ENCODE measurements around the gene IDH2. TPM values are rescaled to one million over a fixed set of nuclear protein-coding genes. Genes with fewer than 3 reads are reported as not detected.
A peak's percentile ranks its signal among the peaks of the same experiment; 100 is the strongest.

Gene IDH2
- total RNA-seq, 1 donor from 2014 or later: 93.1 TPM

DNA sequence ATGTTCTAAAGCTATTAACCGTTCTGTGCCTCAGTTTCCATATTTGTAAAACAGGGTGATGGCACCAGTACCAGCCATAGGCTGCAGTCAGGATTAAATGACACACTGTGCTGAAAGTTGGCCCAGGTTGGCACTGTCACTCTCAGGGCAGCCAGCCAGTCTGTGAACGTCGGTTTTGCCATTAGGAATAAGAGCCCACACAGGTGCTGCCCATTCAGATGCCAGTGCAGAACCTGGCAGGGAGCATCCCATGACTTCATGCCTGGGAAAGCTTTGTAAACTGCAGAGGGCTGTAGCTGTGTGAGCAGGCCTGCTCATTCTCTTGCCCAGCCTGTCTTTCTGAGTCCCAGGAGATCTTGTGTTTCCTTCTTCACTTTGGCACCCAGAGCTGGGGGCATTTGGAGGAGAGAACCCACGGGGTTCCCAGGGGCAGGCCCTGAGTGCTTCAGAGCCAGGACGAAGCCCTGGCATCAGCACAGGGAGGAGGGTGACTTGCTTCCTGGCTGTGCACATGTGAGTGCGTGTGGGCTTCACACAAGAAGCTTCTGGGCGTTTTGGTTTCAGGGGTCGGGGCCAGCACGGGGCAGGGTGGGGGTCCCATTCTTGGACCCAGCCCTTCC lies 54.2 kb downstream of the IDH2 start:
- Mint-ChIP-seq H3K36me3 (peaks cover 6% of the 10 kb centered on the region), H3K27me3 (ENCODE audit: insufficient read depth, low read depth) (no peaks in the 10 kb centered on the region), H3K4me1 (peaks cover 51% of the 10 kb centered on the region), H3K27ac (no peak overlapping the region), H3K9me3 (no peaks in the 10 kb centered on the region), H3K4me3 (no peak overlapping the region)
- DNase-seq (ENCODE audit: low spot score): no peak
- Histone ChIP-seq H3K27me3 (no peaks in the 10 kb centered on the region), H3K4me1 (peaks cover 15% of the 10 kb centered on the region), H3K36me3 (no peaks in the 10 kb centered on the region), H3K27ac (no peak overlapping the region), H3F3A (ENCODE audit: low read depth) (peaks cover 14% of the 10 kb centered on the region), H4K20me1 (ENCODE audit: low read depth) (peaks cover 8% of the 10 kb centered on the region), H3K9ac (no peak overlapping the region), H3K9me3 (ENCODE audit: low read depth) (no peaks in the 10 kb centered on the region), H2AFZ (replicated peaks) (no peak overlapping the region), H3K79me2 (ENCODE audit: low read depth) (peaks cover 82% of the 10 kb centered on the region), H3K4me3 (no peak overlapping the region), H3K4me2 (no peak overlapping the region)
- TF ChIP-seq CTCF (IDR thresholded peaks at IDR 0.05) (no peak), EZH2 (IDR thresholded peaks at IDR 0.05) (no peak), EZH2phosphoT487 (IDR thresholded peaks at IDR 0.05) (no peak)

- no peak overlapping the region for H3K4me3 Mint-ChIP-seq
- Histone ChIP-seq H3K9me3 (ENCODE audit: low read depth) (no peaks in the 10 kb centered on the region), H3K36me3 (no peaks in the 10 kb centered on the region), H3K4me1 (peaks cover 22% of the 10 kb centered on the region), H3K4me2 (no peak overlapping the region), H3K27ac (no peak overlapping the region), H3F3A (ENCODE audit: low read depth) (peaks cover 21% of the 10 kb centered on the region), H3K79me2 (ENCODE audit: low read depth) (peaks cover 76% of the 10 kb centered on the region), H4K20me1 (ENCODE audit: low read depth) (peaks cover 4% of the 10 kb centered on the region), H3K27me3 (no peaks in the 10 kb centered on the region), H2AFZ (replicated peaks) (no peak overlapping the region), H3K9ac (no peak overlapping the region), H3K4me3 (no peak overlapping the region)
- H3K27me3 Mint-ChIP-seq (ENCODE audit: insufficient read depth, low read depth): no peaks in the 10 kb centered on the region
- H3K4me1 Mint-ChIP-seq: peaks cover 48% of the 10 kb centered on the region
- TF ChIP-seq CTCF (IDR thresholded peaks at IDR 0.05) (no peak), EZH2 (IDR thresholded peaks at IDR 0.05) (no peak), EZH2phosphoT487 (IDR thresholded peaks at IDR 0.05) (no peak)
- H3K27ac Mint-ChIP-seq: peak overlapping the region; percentile 57
- H3K9me3 Mint-ChIP-seq: no peaks in the 10 kb centered on the region
- DNase-seq (ENCODE audit: low spot score): no peak
- H3K36me3 Mint-ChIP-seq: peaks cover 4% of the 10 kb centered on the region
Measured at GRCh38 chr15:90046911-90047392, 55.3 kb downstream of the IDH2 start.

GRCh38 chr15:90046289-90046688 lies 56.0 kb downstream of the IDH2 start:
- Histone ChIP-seq H3K36me3 (no peaks in the 10 kb centered on the region), H3K4me2 (no peak overlapping the region), H3F3A (ENCODE audit: low read depth) (peaks cover 28% of the 10 kb centered on the region), H3K27ac (no peak overlapping the region), H3K4me1 (peaks cover 27% of the 10 kb centered on the region), H3K9me3 (ENCODE audit: low read depth) (no peaks in the 10 kb centered on the region), H3K27me3 (no peaks in the 10 kb centered on the region), H3K79me2 (ENCODE audit: low read depth) (peaks cover 76% of the 10 kb centered on the region), H2AFZ (replicated peaks) (no peak overlapping the region), H4K20me1 (ENCODE audit: low read depth) (no peaks in the 10 kb centered on the region), H3K9ac (no peak overlapping the region), H3K4me3 (no peak overlapping the region)
- peak overlapping the region; percentile 28 for H3K27ac Mint-ChIP-seq
- no peaks in the 10 kb centered on the region for H3K27me3 Mint-ChIP-seq (ENCODE audit: insufficient read depth, low read depth)
- H3K4me3 Mint-ChIP-seq: no peak overlapping the region
- peaks cover 50% of the 10 kb centered on the region for H3K4me1 Mint-ChIP-seq
- H3K36me3 Mint-ChIP-seq: peaks cover 4% of the 10 kb centered on the region
- no peak for DNase-seq (ENCODE audit: low spot score)
- H3K9me3 Mint-ChIP-seq: no peaks in the 10 kb centered on the region
- TF ChIP-seq EZH2 (IDR thresholded peaks at IDR 0.05) (no peak), EZH2phosphoT487 (IDR thresholded peaks at IDR 0.05) (no peak)

DNA sequence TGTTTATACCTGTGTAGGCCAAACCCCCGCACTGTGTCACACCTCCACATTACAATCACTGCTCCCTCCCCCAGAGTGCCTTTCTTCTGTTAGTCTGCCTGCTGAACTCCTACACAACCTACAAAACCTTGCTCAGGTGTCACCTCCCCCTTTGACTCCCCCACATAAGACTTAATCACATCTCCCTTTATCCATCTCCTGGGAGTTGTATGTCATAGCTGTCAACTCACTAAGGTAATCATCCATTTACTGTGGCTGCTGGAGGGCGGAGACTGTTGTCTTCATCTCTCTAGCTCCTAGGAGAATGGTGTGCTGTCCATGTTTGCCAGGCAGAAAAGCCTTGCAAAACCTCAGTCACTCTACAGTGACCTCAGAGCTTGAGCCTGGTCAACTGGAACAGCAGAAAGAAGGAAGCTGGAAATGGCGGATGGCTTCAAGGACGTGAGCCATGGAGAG lies 57.3 kb downstream of the IDH2 start:
- Mint-ChIP-seq H3K27ac (peak overlapping the region; percentile 8), H3K9me3 (no peaks in the 10 kb centered on the region), H3K4me3 (no peak overlapping the region), H3K27me3 (ENCODE audit: insufficient read depth, low read depth) (no peaks in the 10 kb centered on the region), H3K4me1 (peaks cover 54% of the 10 kb centered on the region), H3K36me3 (peaks cover 4% of the 10 kb centered on the region)
- Histone ChIP-seq H3K4me1 (peaks cover 40% of the 10 kb centered on the region), H3K9me3 (ENCODE audit: low read depth) (no peaks in the 10 kb centered on the region), H3K36me3 (no peaks in the 10 kb centered on the region), H3K4me3 (no peak overlapping the region), H3F3A (ENCODE audit: low read depth) (peaks cover 31% of the 10 kb centered on the region), H3K9ac (no peak overlapping the region), H4K20me1 (ENCODE audit: low read depth) (peaks cover 8% of the 10 kb centered on the region), H3K27ac (no peak overlapping the region), H3K4me2 (no peak overlapping the region), H3K79me2 (ENCODE audit: low read depth) (peaks cover 78% of the 10 kb centered on the region), H3K27me3 (no peaks in the 10 kb centered on the region), H2AFZ (replicated peaks) (no peak overlapping the region)
- DNase-seq (ENCODE audit: low spot score): no peak
- TF ChIP-seq CTCF (IDR thresholded peaks at IDR 0.05): no peak
- no peak for TF ChIP-seq EZH2 (IDR thresholded peaks at IDR 0.05)
- no peak for TF ChIP-seq EZH2phosphoT487 (IDR thresholded peaks at IDR 0.05)

Data from neural progenitor cell (in vitro differentiated cells).